HTR-8/SVneo (cell line): ENCODE results near the gene UBE2V1.

Experiments
- DNase-seq: peaks from one replicate; pipeline ENCODE4 v3.0.0; 2011; ENCODE audit warnings: low spot score, mixed read lengths; ENCODE audit not compliant: insufficient read length
- FAIRE-seq: peaks from 2 replicates; lab custom pipeline; 2011; peaks lifted over from hg19 to GRCh38; lab: Jason Lieb, UNC

Gene UBE2V1

DNA sequence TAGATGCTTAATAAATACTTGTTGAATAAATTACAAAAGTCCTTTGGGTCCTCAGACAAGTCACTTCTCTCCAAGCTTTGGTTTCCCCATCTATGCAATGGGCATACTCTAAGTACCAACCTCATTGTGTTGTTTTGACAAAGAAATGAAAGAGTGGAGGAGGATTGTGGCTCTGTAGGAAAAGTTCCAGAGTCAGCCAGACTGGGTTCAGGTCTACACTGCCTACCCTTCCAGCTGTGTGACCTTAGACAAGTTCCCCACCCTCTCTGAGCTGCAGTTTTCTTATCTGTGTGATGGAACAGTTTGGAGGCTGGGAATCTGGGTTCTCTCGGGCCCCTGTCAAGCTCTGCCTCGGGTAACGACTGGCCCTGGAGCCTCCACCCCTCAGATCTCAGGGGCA, 76.2 kb downstream of the UBE2V1 start:
- DNase-seq (no peak), FAIRE-seq (peak; percentile 80)

DNA sequence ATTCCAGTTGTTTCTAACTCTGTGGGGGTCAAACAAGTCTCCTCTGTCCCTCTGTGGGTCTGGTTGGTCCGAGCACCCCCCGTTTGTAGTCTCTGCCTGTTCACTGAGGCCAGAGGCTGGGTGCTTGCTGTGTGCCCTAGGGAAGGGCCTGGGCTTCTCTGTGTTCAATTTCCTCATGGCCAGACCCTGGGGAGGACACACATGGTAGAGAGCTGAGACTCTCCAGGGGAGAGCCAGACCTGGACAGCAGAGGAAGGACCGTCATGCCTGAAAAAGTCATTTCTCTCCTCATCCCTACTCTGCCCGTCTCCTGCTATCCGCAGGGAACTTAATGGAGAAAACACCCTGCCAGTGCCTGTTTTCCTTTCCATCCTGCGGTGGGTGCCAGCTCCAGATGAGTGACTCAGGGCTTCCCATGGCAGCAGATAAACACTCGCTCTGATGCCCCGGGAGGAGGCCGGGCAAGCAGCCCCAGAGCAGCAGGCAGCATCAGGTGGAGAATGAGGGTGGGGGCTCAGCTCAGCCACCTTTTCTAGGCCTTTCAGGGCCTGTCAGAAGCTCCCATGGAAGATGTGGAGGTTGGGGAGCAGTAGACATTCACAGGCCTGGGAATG, 78.3 kb downstream of the UBE2V1 start:
- DNase-seq (peak; percentile 64), FAIRE-seq (no peak)

DNA sequence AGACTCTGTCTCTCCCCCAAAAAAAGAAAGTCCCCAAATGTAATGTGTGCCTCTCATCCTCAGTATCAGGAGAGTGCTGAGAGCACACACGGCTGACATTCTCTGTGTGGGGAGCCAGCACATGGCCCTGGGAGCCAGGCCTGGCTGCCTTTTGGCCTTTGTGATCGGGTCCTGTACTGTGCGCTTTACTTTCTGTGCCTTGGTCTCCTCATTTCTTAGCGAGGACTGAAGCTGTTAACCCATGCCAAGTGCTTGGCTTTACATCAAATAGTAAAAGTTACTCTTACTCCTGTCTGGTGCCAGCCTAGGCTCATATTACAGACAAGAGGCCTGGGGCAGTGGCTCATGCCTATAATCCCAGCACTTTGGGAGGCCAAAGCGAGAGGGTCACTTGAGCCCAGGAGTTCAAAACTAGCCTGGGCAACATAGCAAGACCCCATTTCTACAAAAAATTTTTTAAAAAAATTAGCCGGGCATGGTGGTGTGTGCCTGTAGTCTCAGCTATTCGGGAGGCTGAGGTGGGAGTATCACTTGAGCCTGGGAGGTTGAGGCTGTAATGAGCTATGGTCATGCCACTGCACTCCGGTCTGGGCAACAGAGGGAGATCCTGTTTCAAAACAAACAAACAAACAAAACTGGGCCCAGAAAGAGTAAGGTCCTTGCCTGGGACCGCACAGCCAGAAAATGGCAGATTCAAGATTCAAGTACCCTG, 79.8 kb downstream of the UBE2V1 start:
- FAIRE-seq (no peak), DNase-seq (no peak)
